Hindlimb muscle (tissue), 1 donor: ENCODE data around the gene ZNF548. TPM values are rescaled to one million over a fixed set of nuclear protein-coding genes. Genes with fewer than 3 reads are reported as not detected.
A peak's percentile ranks its signal among the peaks of the same experiment; 100 is the strongest.
"Not testable (repeated sequence)": the region's sequence is repeated elsewhere in the genome, so short reads cannot be mapped to it uniquely, and the experiment has no call there.

Source experiments
- DNase-seq: peaks from one replicate; pipeline ENCODE4 v3.0.0-alpha.2; 2013
- polyA plus RNA-seq: library from polyadenylated mRNA; unstranded; fragments of 120-200 nt; gene quantifications from one replicate; pipeline ENCODE4 v1.2.1, GENCODE V29; 2013; ENCODE audit not compliant: insufficient read length

ZNF548 gene
- 15.6 TPM for polyA plus RNA-seq

GRCh38 chr19:57389730-57390598 lies at the start of gene ZNF548:
Gene ZNF548, plus strand, starts transcription at chr19:57389854. Its CDS starts 246 bp downstream, at chr19:57390100.
- peak; percentile 98 for DNase-seq

- DNase-seq = no peak
Observed at GRCh38 chr19:57342582-57342981, 47.1 kb upstream of the ZNF548 start.

GRCh38 chr19:57348136-57348535 lies 41.5 kb upstream of the ZNF548 start:
- DNase-seq = no peak

- DNase-seq = peak; percentile 98
Observed at GRCh38 chr19:57350877-57351805, 38.5 kb upstream of the ZNF548 start, which contains the start of gene ZNF304. Gene ZNF304, plus strand, starts transcription at chr19:57351271. Its CDS starts 394 bp downstream, at chr19:57351665.

GRCh38 chr19:57351867-57352266 lies 37.8 kb upstream of the ZNF548 start:
- DNase-seq = no peak

- DNase-seq = no peak
Observed at GRCh38 chr19:57355916-57356315, 33.7 kb upstream of the ZNF548 start.

GRCh38 chr19:57357406-57357805 lies 32.2 kb upstream of the ZNF548 start:
- no peak for DNase-seq

GRCh38 chr19:57359300-57359699 lies 30.4 kb upstream of the ZNF548 start:
- DNase-seq = no peak

- DNase-seq = no peak
Observed at GRCh38 chr19:57362419-57362818, 27.2 kb upstream of the ZNF548 start.

- peak; percentile 100 for DNase-seq
Observed at GRCh38 chr19:57362997-57363687, 26.5 kb upstream of the ZNF548 start, which contains the start of the genes TRAPPC2B and ZNF547. Gene TRAPPC2B, plus strand, starts transcription at chr19:57363551. Its CDS starts 1,283 bp downstream, at chr19:57364834. Gene ZNF547, plus strand, starts transcription at chr19:57363551. Its CDS starts 5,005 bp downstream, at chr19:57368556.

- DNase-seq = peak; percentile 27
Observed at GRCh38 chr19:57363688-57364181, 25.9 kb upstream of the ZNF548 start.

- no peak for DNase-seq
Observed at GRCh38 chr19:57366776-57367175, 22.9 kb upstream of the ZNF548 start.

GRCh38 chr19:57374179-57374578 lies 15.5 kb upstream of the ZNF548 start:
- no peak for DNase-seq

GRCh38 chr19:57374647-57375046 lies 15.0 kb upstream of the ZNF548 start:
- not testable (repeated sequence) for DNase-seq

- no peak for DNase-seq
Observed at GRCh38 chr19:57376151-57376550, 13.5 kb upstream of the ZNF548 start.

- DNase-seq = no peak
Observed at GRCh38 chr19:57377498-57378146, 12.0 kb upstream of the ZNF548 start.

GRCh38 chr19:57380923-57381322 lies 8.7 kb upstream of the ZNF548 start:
- DNase-seq = no peak

GRCh38 chr19:57382806-57383488 lies 6.7 kb upstream of the ZNF548 start:
- no peak for DNase-seq

GRCh38 chr19:57389194-57389729 lies 392 bp upstream of the ZNF548 start:
- DNase-seq = no peak

GRCh38 chr19:57395710-57396109 lies 6.1 kb downstream of the ZNF548 start:
- no peak for DNase-seq

- no peak for DNase-seq
Observed at GRCh38 chr19:57398868-57399267, 9.2 kb downstream of the ZNF548 start.
